Natural killer cell treated with Interleukin-12 subunit alpha and Interleukin-12 subunit beta and Interleukin-15 and Interleukin-18, amount 100 ng/mL, for 72 hours (primary cell): Measurements from ENCODE around the gene ZCCHC24. TPM values are rescaled to one million over a fixed set of nuclear protein-coding genes. Genes with fewer than 3 reads are reported as not detected.

Source experiments
- ATAC-seq, 2 donors: fragments of 150-1000 bp; cut with Tn5 transposase in 1 of 2; sonication (Bioruptor Pico), chemical (Tn5 transposase) in 1 of 2; 2 replicates each; pipeline ENCODE4 v1.10.0; 2021
- DNase-seq: peaks from one replicate; pipeline ENCODE4 v3.0.0; 2022; ENCODE audit warnings: low spot score
- H3K27ac Mint-ChIP-seq, 2 donors: 1 replicate in 1 of 2; 2 replicates in 1 of 2; pipeline ENCODE4 v1.8.0; 2022; ENCODE audit warnings: mixed read lengths in 2 of 2, mild to moderate bottlenecking in 1 of 2, moderate library complexity in 1 of 2
- H3K27me3 Mint-ChIP-seq, 2 donors: 1 replicate in 1 of 2; 2 replicates in 1 of 2; pipeline ENCODE4 v1.8.0; 2022; ENCODE audit warnings: mixed read lengths in 2 of 2
- H3K36me3 Mint-ChIP-seq: one replicate; pipeline ENCODE4 v1.8.0; 2022; ENCODE audit warnings: mixed read lengths
- H3K4me1 Mint-ChIP-seq, 2 donors: 1 replicate in 1 of 2; 2 replicates in 1 of 2; pipeline ENCODE4 v1.8.0; 2022; ENCODE audit warnings: low read depth in 2 of 2, mixed read lengths in 2 of 2, mild to moderate bottlenecking in 1 of 2
- H3K4me3 Mint-ChIP-seq: one replicate; pipeline ENCODE4 v1.8.0; 2022; ENCODE audit warnings: mixed read lengths
- H3K9me3 Mint-ChIP-seq: 2 replicates; pipeline ENCODE4 v1.8.0; 2022; ENCODE audit warnings: mixed read lengths
- total RNA-seq, 2 donors: library from RNA; stranded (reverse); gene quantifications; one replicate each; pipeline ENCODE4 v1.2.3, GENCODE V29; 2022

The ZCCHC24 gene
- total RNA-seq, 2 donors from 2014 or later: 0.73 to 1.3 TPM

GRCh38 chr10:79356104-79356503 is 89.3 kb downstream of the ZCCHC24 start:
- DNase-seq (no peak), ATAC-seq (peak in 1 of 2 donors; percentile 57)
- H3K27ac Mint-ChIP-seq: peak overlapping the region; percentile 67 to 77
- peaks cover 38% of the 10 kb centered on the region for H3K36me3 Mint-ChIP-seq
- H3K27me3 Mint-ChIP-seq: no peaks in the 10 kb centered on the region
- no peaks in the 10 kb centered on the region for H3K9me3 Mint-ChIP-seq
- peaks cover 37 to 53% of the 10 kb centered on the region in 2 donors for H3K4me1 Mint-ChIP-seq
- no peak overlapping the region for H3K4me3 Mint-ChIP-seq

GRCh38 chr10:79355420-79356017 is 89.9 kb downstream of the ZCCHC24 start:
- Mint-ChIP-seq H3K27ac (peak overlapping the region; percentile 67 to 77), H3K4me3 (no peak overlapping the region), H3K9me3 (no peaks in the 10 kb centered on the region), H3K36me3 (peaks cover 38% of the 10 kb centered on the region), H3K4me1 (peaks cover 36 to 49% of the 10 kb centered on the region in 2 donors), H3K27me3 (no peaks in the 10 kb centered on the region)
- no peak for DNase-seq
- no peak for ATAC-seq

GRCh38 chr10:79354615-79355014 is 90.8 kb downstream of the ZCCHC24 start:
- Mint-ChIP-seq H3K27me3 (no peaks in the 10 kb centered on the region), H3K4me1 (peaks cover 43 to 53% of the 10 kb centered on the region in 2 donors), H3K36me3 (peaks cover 44% of the 10 kb centered on the region), H3K4me3 (peak overlapping the region; percentile 46), H3K27ac (peak overlapping the region; percentile 50 to 67), H3K9me3 (no peaks in the 10 kb centered on the region)
- no peak for ATAC-seq
- no peak for DNase-seq

- ATAC-seq (peak in 1 of 2 donors; percentile 43), DNase-seq (no peak)
- peak overlapping the region; percentile 50 to 67 for H3K27ac Mint-ChIP-seq
- peaks cover 47 to 58% of the 10 kb centered on the region in 2 donors for H3K4me1 Mint-ChIP-seq
- peak overlapping the region; percentile 46 for H3K4me3 Mint-ChIP-seq
- peaks cover 44% of the 10 kb centered on the region for H3K36me3 Mint-ChIP-seq
- no peaks in the 10 kb centered on the region for H3K9me3 Mint-ChIP-seq
- no peaks in the 10 kb centered on the region for H3K27me3 Mint-ChIP-seq
These were observed 91.3 kb downstream of the ZCCHC24 start for GRCh38 chr10:79354141-79354540.

- DNase-seq (no peak), ATAC-seq (peak in 1 of 2 donors; percentile 2)
- Mint-ChIP-seq H3K4me1 (peaks cover 52 to 62% of the 10 kb centered on the region in 2 donors), H3K27ac (peak overlapping the region; percentile 67 to 68), H3K36me3 (peaks cover 46% of the 10 kb centered on the region), H3K27me3 (no peaks in the 10 kb centered on the region), H3K4me3 (peak overlapping the region; percentile 46), H3K9me3 (no peaks in the 10 kb centered on the region)
These were observed 91.7 kb downstream of the ZCCHC24 start for GRCh38 chr10:79353726-79354125.

GRCh38 chr10:79353000-79353406 is 92.4 kb downstream of the ZCCHC24 start:
- Mint-ChIP-seq H3K4me1 (peaks cover 55 to 62% of the 10 kb centered on the region in 2 donors), H3K4me3 (peak overlapping the region; percentile 46)

GRCh38 chr10:79352035-79352877 is 93.2 kb downstream of the ZCCHC24 start:
- H3K4me3 Mint-ChIP-seq: peak overlapping the region; percentile 43
- peaks cover 55 to 61% of the 10 kb centered on the region in 2 donors for H3K4me1 Mint-ChIP-seq
- no peak for ATAC-seq
- DNase-seq: no peak
- no peaks in the 10 kb centered on the region for H3K9me3 Mint-ChIP-seq
- peak overlapping the region in 1 of 2 donors; percentile 92 for H3K27ac Mint-ChIP-seq
- peaks cover 51% of the 10 kb centered on the region for H3K36me3 Mint-ChIP-seq
- H3K27me3 Mint-ChIP-seq: no peaks in the 10 kb centered on the region

More at GRCh38 chr10:79353000-79353406, 92.4 kb downstream of the ZCCHC24 start:
- peak overlapping the region; percentile 67 to 68 for H3K27ac Mint-ChIP-seq
- H3K27me3 Mint-ChIP-seq: no peaks in the 10 kb centered on the region
- ATAC-seq: no peak
- DNase-seq: no peak
- H3K9me3 Mint-ChIP-seq: no peaks in the 10 kb centered on the region
- H3K36me3 Mint-ChIP-seq: peaks cover 51% of the 10 kb centered on the region

GRCh38 chr10:79351332-79351731 is 94.1 kb downstream of the ZCCHC24 start:
- Mint-ChIP-seq H3K36me3 (peaks cover 47% of the 10 kb centered on the region), H3K27me3 (no peaks in the 10 kb centered on the region), H3K9me3 (no peaks in the 10 kb centered on the region), H3K27ac (peak overlapping the region in 1 of 2 donors; percentile 92), H3K4me3 (peak overlapping the region; percentile 49), H3K4me1 (peaks cover 54 to 58% of the 10 kb centered on the region in 2 donors)
- DNase-seq (no peak), ATAC-seq (no peak)

- Mint-ChIP-seq H3K27me3 (no peaks in the 10 kb centered on the region), H3K27ac (peak overlapping the region; percentile 92 to 98), H3K9me3 (no peaks in the 10 kb centered on the region), H3K4me1 (peaks cover 46 to 51% of the 10 kb centered on the region in 2 donors), H3K36me3 (peaks cover 39% of the 10 kb centered on the region), H3K4me3 (peak overlapping the region; percentile 94)
- DNase-seq (no peak), ATAC-seq (no peak)
These were observed 94.8 kb downstream of the ZCCHC24 start for GRCh38 chr10:79350407-79351154.

- no peaks in the 10 kb centered on the region for H3K27me3 Mint-ChIP-seq
- peak overlapping the region; percentile 94 for H3K4me3 Mint-ChIP-seq
- peak overlapping the region; percentile 92 to 98 for H3K27ac Mint-ChIP-seq
- peaks cover 46 to 50% of the 10 kb centered on the region in 2 donors for H3K4me1 Mint-ChIP-seq
- DNase-seq (no peak), ATAC-seq (no peak)
- H3K9me3 Mint-ChIP-seq: no peaks in the 10 kb centered on the region
- H3K36me3 Mint-ChIP-seq: peaks cover 32% of the 10 kb centered on the region
These were observed 95.5 kb downstream of the ZCCHC24 start for GRCh38 chr10:79349766-79350406.

GRCh38 chr10:79349072-79349491 is 96.3 kb downstream of the ZCCHC24 start:
- no peak for ATAC-seq
- H3K9me3 Mint-ChIP-seq: no peaks in the 10 kb centered on the region
- peak overlapping the region; percentile 92 to 98 for H3K27ac Mint-ChIP-seq
- H3K27me3 Mint-ChIP-seq: no peaks in the 10 kb centered on the region
- peaks cover 46 to 48% of the 10 kb centered on the region in 2 donors for H3K4me1 Mint-ChIP-seq
- peaks cover 24% of the 10 kb centered on the region for H3K36me3 Mint-ChIP-seq
- DNase-seq: no peak
- peak overlapping the region; percentile 94 for H3K4me3 Mint-ChIP-seq

- Mint-ChIP-seq H3K9me3 (no peaks in the 10 kb centered on the region), H3K36me3 (peaks cover 19% of the 10 kb centered on the region)
- DNase-seq: no peak
These were observed 96.8 kb downstream of the ZCCHC24 start for GRCh38 chr10:79348640-79348988.

More at GRCh38 chr10:79348640-79348988, 96.8 kb downstream of the ZCCHC24 start:
- peak overlapping the region; percentile 92 to 98 for H3K27ac Mint-ChIP-seq
- H3K4me1 Mint-ChIP-seq: peaks cover 46 to 47% of the 10 kb centered on the region in 2 donors
- no peaks in the 10 kb centered on the region for H3K27me3 Mint-ChIP-seq
- peak overlapping the region; percentile 94 for H3K4me3 Mint-ChIP-seq
- no peak for ATAC-seq
